A549 (cell line): ENCODE data around the gene CWC15. TPM values are rescaled to one million over a fixed set of nuclear protein-coding genes. Genes with fewer than 3 reads are reported as not detected.

Experiments
- ATAC-seq, 2 experiments: fragments of 200-7000 bp in 1 of 2; fragments of >200 bp in 1 of 2; cut with Nextera tagmentation in 1 of 2; cut with Tn5 transposase in 1 of 2; 3 replicates each; pipeline versions ENCODE4 v1.8.0 to v1.9.1; 2018 to 2020; ENCODE audit warnings: mild to moderate bottlenecking in 1 of 2, moderate library complexity in 1 of 2
- CTCF ChIA-PET: fragments of 300-600 bp; sonication (Branson Sonifier 250); formaldehyde crosslinking; extraction: SDS; loops from one replicate; lab custom pipeline; 2021; ENCODE audit warnings: antibody characterized with exemption, inconsistent platforms; lab: Yijun Ruan, JAX
- POLR2A ChIA-PET: fragments of 350-600 bp; formaldehyde crosslinking; extraction: SDS; loops from one replicate; lab custom pipeline; 2021; ENCODE audit warnings: antibody characterized with exemption, inconsistent platforms; lab: Yijun Ruan, JAX
- DNase-seq, 2 experiments: peaks; one replicate each; pipeline versions ENCODE4 v3.0.0 to v3.0.0-alpha.2; 2011 to 2016; ENCODE audit warnings: low read depth in 1 of 2, low spot score in 1 of 2
- FAIRE-seq: peaks from 2 replicates; lab custom pipeline; 2011; peaks lifted over from hg19 to GRCh38; lab: Jason Lieb, UNC
- H3K27ac ChIP-seq, 2 experiments: fragments of >200 bp; sonication (Bioruptor Twin); formaldehyde crosslinking; 3 replicates each; pipeline ENCODE4 v1.5.1; 2016 to 2017
- H3K4me1 ChIP-seq: fragments of >200 bp; sonication (Bioruptor Twin); formaldehyde crosslinking; 3 replicates; pipeline ENCODE4 v1.6.1; 2016
- H3K4me2 ChIP-seq: fragments of >200 bp; sonication (Bioruptor Twin); formaldehyde crosslinking; 3 replicates; pipeline ENCODE4 v1.6.1; 2016
- H3K4me3 ChIP-seq: fragments of >200 bp; sonication (Bioruptor Twin); formaldehyde crosslinking; 3 replicates; pipeline ENCODE4 v1.5.1; 2016
- H3K9me3 ChIP-seq: fragments of >200 bp; sonication (Bioruptor Twin); formaldehyde crosslinking; 3 replicates; pipeline ENCODE4 v1.6.1; 2016
- BCL3 ChIP-seq: fragments of >200 bp; sonication (Bioruptor Twin); formaldehyde crosslinking; IDR thresholded peaks from 3 replicates; pipeline ENCODE4 v1.6.1; 2016
- BHLHE40 ChIP-seq: IDR thresholded peaks from 2 replicates; pipeline ENCODE4 v1.6.1; 2012; ENCODE audit warnings: low read depth, low read length, inconsistent platforms
- CBX2 ChIP-seq: fragments of 200-600 bp; sonication (generic); IDR thresholded peaks from 2 replicates; pipeline ENCODE4 v1.6.1; 2016; ENCODE audit warnings: low read depth, mild to moderate bottlenecking, borderline replicate concordance
- CBX8 ChIP-seq: fragments of 200-600 bp; sonication (generic); IDR thresholded peaks from 2 replicates; pipeline ENCODE4 v1.6.1; 2016
- CHD2 ChIP-seq: fragments of 150-350 bp; IDR thresholded peaks from 2 replicates; pipeline ENCODE4 v1.6.1; 2014; ENCODE audit warnings: low read length; ENCODE audit not compliant: partially characterized antibody
- CHD4 ChIP-seq: fragments of 200-600 bp; sonication (generic); IDR thresholded peaks from 2 replicates; pipeline ENCODE4 v1.6.1; 2016; ENCODE audit warnings: antibody characterized with exemption, mild to moderate bottlenecking, borderline replicate concordance
- EHMT2 ChIP-seq: fragments of 200-600 bp; sonication (generic); IDR thresholded peaks from 2 replicates; pipeline ENCODE4 v1.6.1; 2016; ENCODE audit warnings: antibody characterized with exemption, low read depth, mild to moderate bottlenecking, moderate library complexity
- ELK1 ChIP-seq: fragments of 150-350 bp; IDR thresholded peaks from 2 replicates; pipeline ENCODE4 v1.6.1; 2014; ENCODE audit warnings: low read depth, mild to moderate bottlenecking, low read length
- ESRRA ChIP-seq: fragments of 150-350 bp; IDR thresholded peaks from 2 replicates; pipeline ENCODE4 v1.6.1; 2014; ENCODE audit warnings: mild to moderate bottlenecking, low read length, borderline replicate concordance
- FOXS1 ChIP-seq: fragments of 250-450 bp; sonication (Bioruptor Pico); IDR thresholded peaks from 2 replicates; pipeline ENCODE4 v1.5.0; 2020; ENCODE audit warnings: mild to moderate bottlenecking, moderate library complexity
- GATA3 ChIP-seq: IDR thresholded peaks from 2 replicates; pipeline ENCODE4 v1.6.1; 2012; ENCODE audit warnings: borderline replicate concordance
- HDAC2 ChIP-seq: fragments of 200-600 bp; sonication (generic); IDR thresholded peaks from 2 replicates; pipeline ENCODE4 v1.6.1; 2016
- HES2 ChIP-seq: fragments of >200 bp; sonication (Bioruptor Twin); formaldehyde crosslinking; IDR thresholded peaks from 2 replicates; pipeline ENCODE4 v1.6.1; 2016
- HEYL ChIP-seq: fragments of 250-450 bp; sonication (Bioruptor Pico); IDR thresholded peaks from 2 replicates; pipeline ENCODE4 v1.8.0; 2021; ENCODE audit warnings: mild to moderate bottlenecking, moderate library complexity
- HOXB5 ChIP-seq: fragments of 250-450 bp; sonication (Bioruptor Pico); IDR thresholded peaks from 2 replicates; pipeline ENCODE4 v1.5.0; 2020; ENCODE audit warnings: mild to moderate bottlenecking, moderate library complexity
- JUN ChIP-seq, 2 experiments: fragments of >200 bp; sonication (Bioruptor Twin); formaldehyde crosslinking; IDR thresholded peaks; 2 replicates in 1 of 2; 3 replicates in 1 of 2; pipeline ENCODE4 v1.6.1; 2016 to 2017
- KDM1A ChIP-seq: fragments of 200-600 bp; sonication (generic); IDR thresholded peaks from 2 replicates; pipeline ENCODE4 v1.6.1; 2016; ENCODE audit warnings: low read depth, mild to moderate bottlenecking
- MAZ ChIP-seq: fragments of 150-350 bp; IDR thresholded peaks from 2 replicates; pipeline ENCODE4 v1.6.1; 2014; ENCODE audit warnings: antibody characterized with exemption, low read depth, low read length, borderline replicate concordance
- POLR2AphosphoS2 ChIP-seq: conservative IDR thresholded peaks from 2 replicates; pipeline ENCODE4 v1.6.1; 2012; ENCODE audit warnings: low read length, improper control_type of control experiment, inconsistent platforms
- RAD21 ChIP-seq, 2 experiments: fragments of >200 bp in 1 of 2; sonication (Bioruptor Twin) in 1 of 2; formaldehyde crosslinking in 1 of 2; IDR thresholded peaks in 1 of 2; conservative IDR thresholded peaks in 1 of 2; 2 replicates in 1 of 2; 3 replicates in 1 of 2; pipeline ENCODE4 v1.6.1; 2012 to 2018; ENCODE audit warnings: inconsistent platforms in 1 of 2
- REST ChIP-seq: fragments of 200-600 bp; sonication (generic); IDR thresholded peaks from 2 replicates; pipeline ENCODE4 v1.6.1; 2016; ENCODE audit warnings: antibody characterized with exemption, mild to moderate bottlenecking, moderate library complexity
- RFX5 ChIP-seq: fragments of 450-650 bp; IDR thresholded peaks from 2 replicates; pipeline ENCODE4 v1.7.1; 2014; ENCODE audit warnings: antibody characterized with exemption, mild to moderate bottlenecking, moderate library complexity
- RNF2 ChIP-seq: fragments of 200-600 bp; sonication (generic); IDR thresholded peaks from 2 replicates; pipeline ENCODE4 v1.6.1; 2016; ENCODE audit warnings: low read depth, mild to moderate bottlenecking, antibody characterized with exemption, moderate library complexity, borderline replicate concordance
- SMC3 ChIP-seq: fragments of >200 bp; sonication (Bioruptor Twin); formaldehyde crosslinking; IDR thresholded peaks from 3 replicates; pipeline ENCODE4 v1.6.1; 2018; ENCODE audit warnings: inconsistent platforms
- TP53 ChIP-seq: fragments of 250-450 bp; sonication (Bioruptor Pico); IDR thresholded peaks from 2 replicates; pipeline ENCODE4 v1.5.0; 2021; ENCODE audit warnings: mild to moderate bottlenecking, moderate library complexity
- USF2 ChIP-seq: fragments of 450-650 bp; IDR thresholded peaks from 2 replicates; pipeline ENCODE4 v1.6.1; 2014; ENCODE audit warnings: antibody characterized with exemption
- ZC3H11A ChIP-seq: fragments of 450-650 bp; IDR thresholded peaks from 2 replicates; pipeline ENCODE4 v1.6.1; 2014; ENCODE audit warnings: antibody characterized with exemption, mild to moderate bottlenecking
- ZSCAN20 ChIP-seq: fragments of 250-450 bp; sonication (Bioruptor Pico); IDR thresholded peaks from 2 replicates; pipeline ENCODE4 v1.8.0; 2022; ENCODE audit warnings: mild to moderate bottlenecking, moderate library complexity
- WGBS: methylation state at CpG from one replicate; pipeline ENCODE4 v1.1.6; 2017; ENCODE audit errors: missing lambda C conversion rate; 5-methylcytosine and 5-hydroxymethylcytosine counted together
- polyA plus RNA-seq, 4 experiments: library from polyadenylated mRNA; depleted of rRNA in 3 of 4; stranded (reverse); fragments of >200 nt; fragmentation: RNase III in 1 of 4; extraction: RNeasy Plus Mini Kit Qiagen cat#74134 plus additional on column Dnase treatment in 1 of 4; gene quantifications; 2 replicates in 3 of 4; 3 replicates in 1 of 4; pipeline ENCODE4 v1.2.3, GENCODE V29; 2011 to 2017

Gene CWC15
- polyA plus RNA-seq, 2 of the 4 experiments (the other 2 are of a cell fraction): 37.6 to 42.8 TPM

GRCh38 chr11:94988748-94989147 is 15.4 kb upstream of the CWC15 start:
- CTCF ChIA-PET: no interaction called here
- FAIRE-seq (no peak), DNase-seq (no peak), ATAC-seq (no peak)
- 12% methylated on average over 1 of the region's 1 CpG for WGBS
- TF ChIP-seq TP53 (no peak), USF2 (no peak), CBX8 (no peak), SMC3 (no peak), JUN (IDR thresholded peaks at IDR 0.05) (no peak), HEYL (CRISPR knock-in tag) (no peak), ZSCAN20 (no peak), HOXB5 (no peak), CHD4 (no peak), HES2 (no peak), RAD21 (conservative IDR thresholded peaks at IDR 0.05 in 1 of 2, IDR thresholded peaks at IDR 0.05 in 1 of 2) (no peak), RNF2 (no peak), BHLHE40 (no peak)
- POLR2A ChIA-PET: no interaction called here
- Histone ChIP-seq H3K4me1 (no peaks in the 10 kb centered on the region), H3K9me3 (no peaks in the 10 kb centered on the region), H3K27ac (no peak overlapping the region), H3K4me2 (no peak overlapping the region), H3K4me3 (no peak overlapping the region)

GRCh38 chr11:94987378-94987777 is 14.0 kb upstream of the CWC15 start:
- FAIRE-seq (no peak), DNase-seq (no peak), ATAC-seq (no peak)
- Histone ChIP-seq H3K4me2 (no peak overlapping the region), H3K27ac (no peak overlapping the region), H3K4me3 (no peak overlapping the region), H3K9me3 (no peaks in the 10 kb centered on the region), H3K4me1 (no peaks in the 10 kb centered on the region)
- WGBS: 48% methylated on average over 4 of the region's 4 CpGs
- TF ChIP-seq BHLHE40 (no peak), GATA3 (no peak)
- POLR2A ChIA-PET: no interaction called here
- CTCF ChIA-PET: no interaction called here

GRCh38 chr11:94975599-94975998 is 2.2 kb upstream of the CWC15 start:
- TF ChIP-seq MAZ (no peak), CHD4 (no peak), BCL3 (no peak), HDAC2 (no peak), JUN (IDR thresholded peaks at IDR 0.05) (no peak), REST (no peak), CBX2 (no peak), RAD21 (conservative IDR thresholded peaks at IDR 0.05 in 1 of 2, IDR thresholded peaks at IDR 0.05 in 1 of 2) (no peak), RFX5 (no peak), ZC3H11A (no peak), POLR2AphosphoS2 (no peak), ELK1 (no peak), HOXB5 (no peak), CHD2 (no peak), CBX8 (no peak), EHMT2 (no peak), FOXS1 (CRISPR knock-in tag) (no peak), ESRRA (no peak), KDM1A (no peak)
- TF ChIP-seq, all 56 proteins: peak for 0
- no peak for ATAC-seq
- WGBS: 96% methylated on average over 1 of the region's 1 CpG
- ChIA-PET CTCF (no interaction called here), POLR2A (no interaction called here)
- FAIRE-seq: no peak
- Histone ChIP-seq H3K4me2 (no peak overlapping the region), H3K4me1 (peaks cover 6% of the 10 kb centered on the region; the same call in 2 of the 3 replicates), H3K27ac (no peak overlapping the region), H3K4me3 (no peak overlapping the region), H3K9me3 (no peaks in the 10 kb centered on the region)
- DNase-seq: no peak
